ENCODE data around the gene WDR17.

Gene WDR17

GRCh38 chr4:176102414-176103063 is 36.9 kb downstream of the WDR17 start:
- peak; percentile 44 for DNase-seq

GRCh38 chr4:176107695-176108094 is 42.1 kb downstream of the WDR17 start:
- DNase-seq: no peak

GRCh38 chr4:176123710-176124407 is 58.2 kb downstream of the WDR17 start:
- no peak for DNase-seq

GRCh38 chr4:176125063-176125462 is 59.4 kb downstream of the WDR17 start:
- DNase-seq: no peak

GRCh38 chr4:176134670-176135069 is 69.0 kb downstream of the WDR17 start:
- DNase-seq: no peak

- no peak for DNase-seq
These were observed 72.0 kb downstream of the WDR17 start for GRCh38 chr4:176137631-176138030.

- DNase-seq: no peak
These were observed 73.9 kb downstream of the WDR17 start for GRCh38 chr4:176139518-176139917.

GRCh38 chr4:176142253-176142652 is 76.6 kb downstream of the WDR17 start:
- no peak for DNase-seq

GRCh38 chr4:176149680-176150355 is 84.2 kb downstream of the WDR17 start:
- no peak for DNase-seq

- no peak for DNase-seq
These were observed 84.7 kb downstream of the WDR17 start for GRCh38 chr4:176150356-176150682.

GRCh38 chr4:176150704-176151103 is 85.1 kb downstream of the WDR17 start:
- DNase-seq: no peak

- no peak for DNase-seq
These were observed 87.5 kb downstream of the WDR17 start for GRCh38 chr4:176153124-176153523.

- no peak for DNase-seq
These were observed 91.0 kb downstream of the WDR17 start for GRCh38 chr4:176156656-176157055.

GRCh38 chr4:176163041-176163440 is 97.4 kb downstream of the WDR17 start:
- DNase-seq: no peak

- no peak for DNase-seq
These were observed 119.4 kb downstream of the WDR17 start for GRCh38 chr4:176185051-176185450.

GRCh38 chr4:176186067-176186466 is 120.4 kb downstream of the WDR17 start:
- no peak for DNase-seq

GRCh38 chr4:176186671-176187395 is 121.2 kb downstream of the WDR17 start:
- no peak for DNase-seq

GRCh38 chr4:176187624-176188023 is 122.0 kb downstream of the WDR17 start:
- DNase-seq: no peak

GRCh38 chr4:176188654-176189053 is 123.0 kb downstream of the WDR17 start:
- no peak for DNase-seq

GRCh38 chr4:176189891-176190795 is 124.5 kb downstream of the WDR17 start:
- DNase-seq: no peak

- DNase-seq: peak; percentile 19
These were observed 126.3 kb downstream of the WDR17 start for GRCh38 chr4:176191974-176192373.

- no peak for DNase-seq
These were observed 127.5 kb downstream of the WDR17 start for GRCh38 chr4:176193126-176193525.

- DNase-seq: no peak
These were observed 128.3 kb downstream of the WDR17 start for GRCh38 chr4:176193938-176194337.
